ENCODE results near the gene GIPR.

GIPR gene

DNA sequence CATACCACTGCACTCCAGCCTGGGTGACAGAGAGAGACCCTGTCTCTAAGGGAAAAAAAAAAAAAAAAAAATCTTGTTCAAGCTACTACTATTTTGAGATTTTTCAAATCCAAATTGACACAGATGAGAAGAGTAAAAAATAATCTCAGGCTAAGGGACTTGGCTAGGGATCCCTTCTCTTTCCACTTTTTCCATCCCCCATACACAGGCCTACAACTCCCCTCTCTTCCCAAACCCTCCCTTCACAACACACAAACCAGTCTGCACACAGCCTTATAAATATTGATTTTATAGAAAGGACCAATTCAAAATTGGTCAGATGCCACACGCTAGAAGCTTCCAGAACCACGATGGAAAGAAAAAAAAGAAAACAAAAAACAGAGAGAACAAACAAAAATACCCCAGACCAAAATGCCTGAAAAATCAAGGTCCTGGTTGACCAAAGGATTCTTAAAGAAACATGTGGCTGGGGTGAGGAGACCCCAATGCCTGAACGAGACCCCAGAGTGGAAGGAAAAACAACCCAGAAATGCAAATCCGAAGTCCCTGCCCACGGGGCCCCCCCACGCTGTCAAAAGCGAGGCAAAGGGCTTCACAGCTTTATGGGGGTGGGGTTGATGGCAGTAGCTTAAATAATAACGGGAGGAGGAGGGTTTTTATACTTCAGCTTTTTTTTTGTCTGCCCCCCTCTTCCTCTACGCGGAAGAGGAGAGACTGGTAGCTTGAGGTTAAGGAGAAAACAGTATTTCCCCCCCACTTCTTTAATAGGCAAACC is 42.5 kb downstream of the GIPR start:
- ATAC-seq, result no peak
- TF ChIP-seq ESRRG (CRISPR knock-in tag; IDR thresholded peaks at IDR 0.05), result no peak

DNA sequence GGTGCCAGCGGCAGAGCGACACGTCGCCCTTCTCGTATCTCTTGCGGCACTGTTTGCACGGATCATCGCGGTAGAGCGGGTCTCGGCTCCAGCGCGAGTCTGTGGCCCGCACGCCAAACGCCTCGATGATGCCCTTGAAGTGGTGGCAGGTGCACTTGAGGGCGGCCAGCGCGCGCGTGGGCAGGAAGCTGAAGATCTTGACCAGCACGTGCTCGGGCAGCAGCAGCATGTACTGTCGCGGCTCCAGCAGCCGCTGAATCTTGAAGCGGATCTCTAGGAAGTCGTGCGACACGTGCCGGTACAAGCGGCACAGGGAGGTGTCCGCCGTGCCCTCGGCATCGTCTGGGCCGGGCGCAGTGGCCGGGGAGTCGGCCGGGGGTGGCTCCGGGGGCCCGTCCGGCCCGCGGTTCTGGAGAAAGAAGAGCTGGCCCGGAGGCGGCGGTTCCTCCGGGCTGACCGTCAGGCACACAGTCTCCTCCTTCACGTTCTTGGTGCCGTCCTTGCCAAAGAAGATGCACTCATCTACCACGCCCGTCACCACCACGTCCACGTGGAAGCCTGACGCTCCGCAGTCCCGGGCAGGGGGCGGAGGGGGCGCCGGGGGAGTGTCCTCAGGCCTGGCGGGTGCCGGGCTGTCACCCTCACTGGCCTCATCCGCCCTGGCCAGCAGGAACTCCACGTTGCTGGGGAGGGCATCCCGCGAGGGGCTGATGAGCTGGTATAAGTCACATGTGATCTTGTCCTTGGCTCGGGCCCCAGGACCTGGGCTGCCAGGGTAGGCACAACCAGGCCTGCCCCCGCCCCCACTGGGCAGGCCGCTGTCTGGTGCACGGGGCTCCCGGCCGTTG is 44.1 kb downstream of the GIPR start:
- ATAC-seq, result no peak
- TF ChIP-seq, protein P1, sequence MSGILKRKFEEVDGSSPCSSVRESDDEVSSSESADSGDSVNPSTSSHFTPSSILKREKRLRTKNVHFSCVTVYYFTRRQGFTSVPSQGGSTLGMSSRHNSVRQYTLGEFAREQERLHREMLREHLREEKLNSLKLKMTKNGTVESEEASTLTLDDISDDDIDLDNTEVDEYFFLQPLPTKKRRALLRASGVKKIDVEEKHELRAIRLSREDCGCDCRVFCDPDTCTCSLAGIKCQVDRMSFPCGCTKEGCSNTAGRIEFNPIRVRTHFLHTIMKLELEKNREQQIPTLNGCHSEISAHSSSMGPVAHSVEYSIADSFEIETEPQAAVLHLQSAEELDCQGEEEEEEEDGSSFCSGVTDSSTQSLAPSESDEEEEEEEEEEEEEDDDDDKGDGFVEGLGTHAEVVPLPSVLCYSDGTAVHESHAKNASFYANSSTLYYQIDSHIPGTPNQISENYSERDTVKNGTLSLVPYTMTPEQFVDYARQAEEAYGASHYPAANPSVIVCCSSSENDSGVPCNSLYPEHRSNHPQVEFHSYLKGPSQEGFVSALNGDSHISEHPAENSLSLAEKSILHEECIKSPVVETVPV (CRISPR knock-in tag; IDR thresholded peaks at IDR 0.05), result no peak
- TF ChIP-seq BACH2 (CRISPR knock-in tag; IDR thresholded peaks at IDR 0.05; ENCODE audit: borderline replicate concordance) (no peak), ESRRG (CRISPR knock-in tag; IDR thresholded peaks at IDR 0.05) (no peak), ZC3H10 (CRISPR knock-in tag; IDR thresholded peaks at IDR 0.05) (no peak), ARNTL (CRISPR knock-in tag; IDR thresholded peaks at IDR 0.05; ENCODE audit: borderline replicate concordance, low read depth) (no peak), ZNF70 (CRISPR knock-in tag; IDR thresholded peaks at IDR 0.05) (no peak), ZFP30 (CRISPR knock-in tag; IDR thresholded peaks at IDR 0.05) (no peak), TOX (CRISPR knock-in tag; IDR thresholded peaks at IDR 0.05; ENCODE audit: borderline replicate concordance) (no peak), PPARA (CRISPR knock-in tag; IDR thresholded peaks at IDR 0.05; ENCODE audit: borderline replicate concordance) (no peak), ZNF565 (CRISPR knock-in tag; conservative IDR thresholded peaks at IDR 0.05; ENCODE audit: low read depth) (no peak), SNAI2 (CRISPR knock-in tag; IDR thresholded peaks at IDR 0.05) (no peak), TCF4 (CRISPR knock-in tag; IDR thresholded peaks at IDR 0.05; ENCODE audit: borderline replicate concordance) (no peak)
- TF ChIP-seq, protein P2, sequence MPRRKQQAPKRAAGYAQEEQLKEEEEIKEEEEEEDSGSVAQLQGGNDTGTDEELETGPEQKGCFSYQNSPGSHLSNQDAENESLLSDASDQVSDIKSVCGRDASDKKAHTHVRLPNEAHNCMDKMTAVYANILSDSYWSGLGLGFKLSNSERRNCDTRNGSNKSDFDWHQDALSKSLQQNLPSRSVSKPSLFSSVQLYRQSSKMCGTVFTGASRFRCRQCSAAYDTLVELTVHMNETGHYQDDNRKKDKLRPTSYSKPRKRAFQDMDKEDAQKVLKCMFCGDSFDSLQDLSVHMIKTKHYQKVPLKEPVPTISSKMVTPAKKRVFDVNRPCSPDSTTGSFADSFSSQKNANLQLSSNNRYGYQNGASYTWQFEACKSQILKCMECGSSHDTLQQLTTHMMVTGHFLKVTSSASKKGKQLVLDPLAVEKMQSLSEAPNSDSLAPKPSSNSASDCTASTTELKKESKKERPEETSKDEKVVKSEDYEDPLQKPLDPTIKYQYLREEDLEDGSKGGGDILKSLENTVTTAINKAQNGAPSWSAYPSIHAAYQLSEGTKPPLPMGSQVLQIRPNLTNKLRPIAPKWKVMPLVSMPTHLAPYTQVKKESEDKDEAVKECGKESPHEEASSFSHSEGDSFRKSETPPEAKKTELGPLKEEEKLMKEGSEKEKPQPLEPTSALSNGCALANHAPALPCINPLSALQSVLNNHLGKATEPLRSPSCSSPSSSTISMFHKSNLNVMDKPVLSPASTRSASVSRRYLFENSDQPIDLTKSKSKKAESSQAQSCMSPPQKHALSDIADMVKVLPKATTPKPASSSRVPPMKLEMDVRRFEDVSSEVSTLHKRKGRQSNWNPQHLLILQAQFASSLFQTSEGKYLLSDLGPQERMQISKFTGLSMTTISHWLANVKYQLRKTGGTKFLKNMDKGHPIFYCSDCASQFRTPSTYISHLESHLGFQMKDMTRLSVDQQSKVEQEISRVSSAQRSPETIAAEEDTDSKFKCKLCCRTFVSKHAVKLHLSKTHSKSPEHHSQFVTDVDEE (CRISPR knock-in tag; IDR thresholded peaks at IDR 0.05), result no peak
- TF ChIP-seq, protein P3, sequence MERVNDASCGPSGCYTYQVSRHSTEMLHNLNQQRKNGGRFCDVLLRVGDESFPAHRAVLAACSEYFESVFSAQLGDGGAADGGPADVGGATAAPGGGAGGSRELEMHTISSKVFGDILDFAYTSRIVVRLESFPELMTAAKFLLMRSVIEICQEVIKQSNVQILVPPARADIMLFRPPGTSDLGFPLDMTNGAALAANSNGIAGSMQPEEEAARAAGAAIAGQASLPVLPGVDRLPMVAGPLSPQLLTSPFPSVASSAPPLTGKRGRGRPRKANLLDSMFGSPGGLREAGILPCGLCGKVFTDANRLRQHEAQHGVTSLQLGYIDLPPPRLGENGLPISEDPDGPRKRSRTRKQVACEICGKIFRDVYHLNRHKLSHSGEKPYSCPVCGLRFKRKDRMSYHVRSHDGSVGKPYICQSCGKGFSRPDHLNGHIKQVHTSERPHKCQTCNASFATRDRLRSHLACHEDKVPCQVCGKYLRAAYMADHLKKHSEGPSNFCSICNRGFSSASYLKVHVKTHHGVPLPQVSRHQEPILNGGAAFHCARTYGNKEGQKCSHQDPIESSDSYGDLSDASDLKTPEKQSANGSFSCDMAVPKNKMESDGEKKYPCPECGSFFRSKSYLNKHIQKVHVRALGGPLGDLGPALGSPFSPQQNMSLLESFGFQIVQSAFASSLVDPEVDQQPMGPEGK (CRISPR knock-in tag; IDR thresholded peaks at IDR 0.05; ENCODE audit: borderline replicate concordance), result no peak
- TF ChIP-seq, protein P4, sequence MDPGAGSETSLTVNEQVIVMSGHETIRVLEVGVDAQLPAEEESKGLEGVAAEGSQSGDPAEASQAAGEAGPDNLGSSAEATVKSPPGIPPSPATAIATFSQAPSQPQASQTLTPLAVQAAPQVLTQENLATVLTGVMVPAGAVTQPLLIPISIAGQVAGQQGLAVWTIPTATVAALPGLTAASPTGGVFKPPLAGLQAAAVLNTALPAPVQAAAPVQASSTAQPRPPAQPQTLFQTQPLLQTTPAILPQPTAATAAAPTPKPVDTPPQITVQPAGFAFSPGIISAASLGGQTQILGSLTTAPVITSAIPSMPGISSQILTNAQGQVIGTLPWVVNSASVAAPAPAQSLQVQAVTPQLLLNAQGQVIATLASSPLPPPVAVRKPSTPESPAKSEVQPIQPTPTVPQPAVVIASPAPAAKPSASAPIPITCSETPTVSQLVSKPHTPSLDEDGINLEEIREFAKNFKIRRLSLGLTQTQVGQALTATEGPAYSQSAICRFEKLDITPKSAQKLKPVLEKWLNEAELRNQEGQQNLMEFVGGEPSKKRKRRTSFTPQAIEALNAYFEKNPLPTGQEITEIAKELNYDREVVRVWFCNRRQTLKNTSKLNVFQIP (CRISPR knock-in tag; IDR thresholded peaks at IDR 0.05; ENCODE audit: borderline replicate concordance, low read depth), result no peak

DNA sequence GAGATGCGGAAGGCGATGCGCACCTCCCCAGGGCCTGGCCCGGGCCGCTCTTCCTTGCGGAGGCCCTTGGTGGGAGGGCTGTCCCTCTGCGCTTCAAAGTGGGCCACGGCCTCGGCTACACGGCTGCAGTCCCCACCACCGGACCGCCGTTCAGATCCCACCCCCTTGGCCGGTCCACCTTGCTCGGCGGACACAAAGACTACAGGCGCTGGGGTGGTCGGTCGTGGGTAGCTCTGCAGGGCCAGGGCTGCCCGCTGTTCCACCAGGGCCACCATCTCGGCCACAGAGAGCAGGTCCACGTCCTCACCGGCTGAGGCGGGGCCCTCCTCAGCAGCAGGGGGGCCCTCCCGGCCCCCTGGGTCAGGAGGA is 44.7 kb downstream of the GIPR start:
- no peak for ATAC-seq
- no peak for TF ChIP-seq TOX (CRISPR knock-in tag; IDR thresholded peaks at IDR 0.05; ENCODE audit: borderline replicate concordance)
- no peak for TF ChIP-seq RARB (CRISPR knock-in tag; IDR thresholded peaks at IDR 0.05)
- TF ChIP-seq, protein P5, sequence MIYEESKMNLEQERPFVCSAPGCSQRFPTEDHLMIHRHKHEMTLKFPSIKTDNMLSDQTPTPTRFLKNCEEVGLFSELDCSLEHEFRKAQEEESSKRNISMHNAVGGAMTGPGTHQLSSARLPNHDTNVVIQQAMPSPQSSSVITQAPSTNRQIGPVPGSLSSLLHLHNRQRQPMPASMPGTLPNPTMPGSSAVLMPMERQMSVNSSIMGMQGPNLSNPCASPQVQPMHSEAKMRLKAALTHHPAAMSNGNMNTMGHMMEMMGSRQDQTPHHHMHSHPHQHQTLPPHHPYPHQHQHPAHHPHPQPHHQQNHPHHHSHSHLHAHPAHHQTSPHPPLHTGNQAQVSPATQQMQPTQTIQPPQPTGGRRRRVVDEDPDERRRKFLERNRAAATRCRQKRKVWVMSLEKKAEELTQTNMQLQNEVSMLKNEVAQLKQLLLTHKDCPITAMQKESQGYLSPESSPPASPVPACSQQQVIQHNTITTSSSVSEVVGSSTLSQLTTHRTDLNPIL (CRISPR knock-in tag; IDR thresholded peaks at IDR 0.05; ENCODE audit: low read depth), result no peak
- TF ChIP-seq, protein P3 (CRISPR knock-in tag; IDR thresholded peaks at IDR 0.05; ENCODE audit: borderline replicate concordance), result no peak
- no peak for TF ChIP-seq TCF4 (CRISPR knock-in tag; IDR thresholded peaks at IDR 0.05; ENCODE audit: borderline replicate concordance)
- no peak for TF ChIP-seq ZC3H10 (CRISPR knock-in tag; IDR thresholded peaks at IDR 0.05)
- TF ChIP-seq ZNF70 (CRISPR knock-in tag; IDR thresholded peaks at IDR 0.05), result no peak
- no peak for TF ChIP-seq ARNTL (CRISPR knock-in tag; IDR thresholded peaks at IDR 0.05; ENCODE audit: borderline replicate concordance, low read depth)
- TF ChIP-seq, protein P4 (CRISPR knock-in tag; IDR thresholded peaks at IDR 0.05; ENCODE audit: borderline replicate concordance, low read depth), result no peak
- TF ChIP-seq ESRRG (CRISPR knock-in tag; IDR thresholded peaks at IDR 0.05), result no peak
- TF ChIP-seq PPARA (CRISPR knock-in tag; IDR thresholded peaks at IDR 0.05; ENCODE audit: borderline replicate concordance), result no peak
- no peak for TF ChIP-seq BACH2 (CRISPR knock-in tag; IDR thresholded peaks at IDR 0.05; ENCODE audit: borderline replicate concordance)
- TF ChIP-seq ZFP3 (CRISPR knock-in tag; IDR thresholded peaks at IDR 0.05), result no peak
- TF ChIP-seq CSDC2 (CRISPR knock-in tag; IDR thresholded peaks at IDR 0.05), result no peak

Measured in SK-N-SH treated with all-trans-retinoic acid at 6 μM for 48 hours (cell line).